ENCODE results near the gene PPP1R3G.

The PPP1R3G gene

GRCh38 chr6:5073992-5074391 is 11.1 kb upstream of the PPP1R3G start:
- no peak for DNase-seq

- no peak for DNase-seq
Observed at GRCh38 chr6:5076931-5077330, 8.2 kb upstream of the PPP1R3G start.

GRCh38 chr6:5078121-5078669 is 6.9 kb upstream of the PPP1R3G start:
- DNase-seq: no peak

- DNase-seq: no peak
Observed at GRCh38 chr6:5079692-5080091, 5.4 kb upstream of the PPP1R3G start.

- no peak for DNase-seq
Observed at GRCh38 chr6:5080574-5080973, 4.6 kb upstream of the PPP1R3G start.

- no peak for DNase-seq
Observed at GRCh38 chr6:5081182-5081581, 4.0 kb upstream of the PPP1R3G start.

GRCh38 chr6:5081955-5082354 is 3.2 kb upstream of the PPP1R3G start:
- DNase-seq: no peak

GRCh38 chr6:5082487-5083306 is 2.4 kb upstream of the PPP1R3G start:
- DNase-seq: no peak

GRCh38 chr6:5083307-5083583 is 1.9 kb upstream of the PPP1R3G start:
- no peak for DNase-seq

GRCh38 chr6:5083813-5084359 is 1.3 kb upstream of the PPP1R3G start:
- DNase-seq: no peak

- no peak for DNase-seq
Observed at GRCh38 chr6:5084360-5084780, 771 bp upstream of the PPP1R3G start.

- no peak for DNase-seq
Observed at GRCh38 chr6:5085648-5086293, 630 bp downstream of the PPP1R3G start.

GRCh38 chr6:5086294-5086890 is 1.3 kb downstream of the PPP1R3G start:
- DNase-seq: no peak

- DNase-seq: no peak
Observed at GRCh38 chr6:5087389-5087788, 2.2 kb downstream of the PPP1R3G start.

GRCh38 chr6:5088780-5089179 is 3.6 kb downstream of the PPP1R3G start:
- DNase-seq: no peak

- no peak for DNase-seq
Observed at GRCh38 chr6:5089481-5090438, 4.6 kb downstream of the PPP1R3G start.

GRCh38 chr6:5090603-5091002 is 5.5 kb downstream of the PPP1R3G start:
- no peak for DNase-seq

GRCh38 chr6:5091210-5092069 is 6.3 kb downstream of the PPP1R3G start:
- DNase-seq: no peak

GRCh38 chr6:5093231-5094015 is 8.3 kb downstream of the PPP1R3G start:
- no peak for DNase-seq

GRCh38 chr6:5094327-5094726 is 9.2 kb downstream of the PPP1R3G start:
- DNase-seq: no peak

- no peak for DNase-seq
Observed at GRCh38 chr6:5095236-5095635, 10.1 kb downstream of the PPP1R3G start.
